Erythroblast (primary cell): Measurements from ENCODE around the gene CMAS.

ENCODE experiments used
- GATA1 ChIP-seq: IDR thresholded peaks from 2 replicates; pipeline ENCODE4 v1.6.1; 2011; ENCODE audit warnings: low read depth, mild to moderate bottlenecking, control low read depth, low read length, moderate library complexity
- POLR2A ChIP-seq: IDR thresholded peaks from 2 replicates; pipeline ENCODE4 v1.6.1; 2011; ENCODE audit warnings: mild to moderate bottlenecking, low read length

GRCh38 chr12:22032732-22033131 is 13.3 kb upstream of the CMAS start:
- TF ChIP-seq POLR2A: no peak
- TF ChIP-seq GATA1: no peak
